SH-SY5Y (cell line): ENCODE results near the gene FBXO3.

Experiments
- GATA2 ChIP-seq: IDR thresholded peaks from 2 replicates; pipeline ENCODE4 v1.6.1; 2011; ENCODE audit warnings: mild to moderate bottlenecking, low read depth, low read length
- GATA3 ChIP-seq: IDR thresholded peaks from 2 replicates; pipeline ENCODE4 v1.6.1; 2011; ENCODE audit warnings: low read depth, mild to moderate bottlenecking, low read length, moderate library complexity

DNA sequence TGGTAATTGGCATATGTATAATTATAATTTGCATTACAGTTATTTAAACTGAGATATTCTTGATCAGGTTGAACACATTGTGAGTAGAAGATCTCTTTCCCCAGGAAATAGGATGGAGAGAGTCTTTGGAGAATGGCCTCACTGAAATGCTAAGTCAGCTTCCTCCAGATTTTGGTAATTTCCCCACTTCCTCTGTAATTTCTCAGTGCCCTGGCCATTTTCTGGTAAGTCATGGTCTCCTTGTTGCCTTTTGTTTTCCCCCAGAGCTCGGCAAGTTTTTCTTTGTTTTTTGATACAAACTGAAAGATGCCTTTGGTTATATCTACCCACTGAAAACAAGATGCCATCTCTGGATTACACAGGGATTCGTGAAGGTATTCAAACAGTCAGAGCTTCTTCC, 12.8 kb upstream of the FBXO3 start:
- TF ChIP-seq GATA2 (no peak), GATA3 (no peak)
